ENCODE data around the gene UBAC2. TPM values are rescaled to one million over a fixed set of nuclear protein-coding genes. Genes with fewer than 3 reads are reported as not detected.

The UBAC2 gene
- total RNA-seq, 4 donors from 2014 or later, result 51.0 to 71.5 (median 61.1) TPM

- ATAC-seq, result no peak
- H3K27ac ChIP-seq, result no peak overlapping the region
- H3K36me3 ChIP-seq, result no peaks in the 10 kb centered on the region
- TF ChIP-seq CTCF (IDR thresholded peaks at IDR 0.05 in 4 of 5, conservative IDR thresholded peaks at IDR 0.05 in 1 of 5), result no peak
- no peak for TF ChIP-seq POLR2A (IDR thresholded peaks at IDR 0.05)
- no peak overlapping the region for H3K4me3 ChIP-seq
- H3K9me3 ChIP-seq, result no peaks in the 10 kb centered on the region
- DNase-seq, result no peak
- intact Hi-C loops (cut with DNase I; ENCODE audit: low total_unique reads), result no loop called here
- peaks cover 0 to 13% of the 10 kb centered on the region in 2 donors for H3K4me1 ChIP-seq
- in situ Hi-C loops (cut with MboI; ENCODE audit: low sequenced_read_pairs in 4 of 4), result no loop called here
- H3K27me3 ChIP-seq, result no peaks in the 10 kb centered on the region
Measured at GRCh38 chr13:99192480-99192879, 8.2 kb upstream of the UBAC2 start.

DNA sequence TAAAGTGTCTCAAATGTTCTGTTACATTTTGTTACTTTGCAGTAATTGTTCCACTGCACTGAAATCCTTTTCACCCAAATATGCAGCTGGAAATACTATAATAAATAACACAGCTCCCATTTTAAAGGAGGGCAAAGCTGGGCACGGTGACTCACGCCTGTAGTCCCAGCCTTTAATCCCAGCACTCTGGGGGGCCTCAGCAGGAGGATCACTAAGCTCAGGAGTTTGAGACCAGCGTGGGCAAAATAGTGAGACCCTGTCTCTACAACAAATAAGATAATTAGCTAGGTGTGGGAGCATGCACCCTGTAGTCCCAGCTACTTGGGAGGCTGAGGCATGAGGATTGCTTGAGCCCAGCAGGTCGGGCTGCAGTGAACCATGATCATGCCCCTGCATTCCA is 7.5 kb upstream of the UBAC2 start:
- intact Hi-C loops (cut with DNase I; ENCODE audit: low total_unique reads), result no loop called here
- TF ChIP-seq CTCF (IDR thresholded peaks at IDR 0.05 in 4 of 5, conservative IDR thresholded peaks at IDR 0.05 in 1 of 5), result no peak
- TF ChIP-seq POLR2A (IDR thresholded peaks at IDR 0.05), result no peak

GRCh38 chr13:99196466-99197116 is 4.1 kb upstream of the UBAC2 start:
- H3K4me1 ChIP-seq, result peaks cover under 1 to 8% of the 10 kb centered on the region in 2 donors
- H3K9me3 ChIP-seq, result no peaks in the 10 kb centered on the region
- H3K4me3 ChIP-seq, result no peak overlapping the region
- intact Hi-C loops (cut with DNase I; ENCODE audit: low total_unique reads) (no loop called here), in situ Hi-C loops (cut with MboI; ENCODE audit: low sequenced_read_pairs in 4 of 4) (no loop called here)
- peak in 1 of 5 experiments; percentile 31 for TF ChIP-seq CTCF (IDR thresholded peaks at IDR 0.05 in 4 of 5, conservative IDR thresholded peaks at IDR 0.05 in 1 of 5)
- TF ChIP-seq POLR2A (IDR thresholded peaks at IDR 0.05), result no peak
- H3K27me3 ChIP-seq, result no peaks in the 10 kb centered on the region
- DNase-seq, result no peak
- H3K27ac ChIP-seq, result no peak overlapping the region
- no peak for ATAC-seq
- H3K36me3 ChIP-seq, result no peaks in the 10 kb centered on the region

More for the DNA sequence above, 7.5 kb upstream of the UBAC2 start:
- Histone ChIP-seq H3K4me3 (no peak overlapping the region), H3K9me3 (no peaks in the 10 kb centered on the region), H3K27me3 (no peaks in the 10 kb centered on the region), H3K27ac (no peak overlapping the region), H3K4me1 (peaks cover 0 to 13% of the 10 kb centered on the region in 2 donors), H3K36me3 (no peaks in the 10 kb centered on the region)
- no peak for DNase-seq
- in situ Hi-C loops (cut with MboI; ENCODE audit: low sequenced_read_pairs in 4 of 4), result no loop called here
- ATAC-seq, result no peak

DNA sequence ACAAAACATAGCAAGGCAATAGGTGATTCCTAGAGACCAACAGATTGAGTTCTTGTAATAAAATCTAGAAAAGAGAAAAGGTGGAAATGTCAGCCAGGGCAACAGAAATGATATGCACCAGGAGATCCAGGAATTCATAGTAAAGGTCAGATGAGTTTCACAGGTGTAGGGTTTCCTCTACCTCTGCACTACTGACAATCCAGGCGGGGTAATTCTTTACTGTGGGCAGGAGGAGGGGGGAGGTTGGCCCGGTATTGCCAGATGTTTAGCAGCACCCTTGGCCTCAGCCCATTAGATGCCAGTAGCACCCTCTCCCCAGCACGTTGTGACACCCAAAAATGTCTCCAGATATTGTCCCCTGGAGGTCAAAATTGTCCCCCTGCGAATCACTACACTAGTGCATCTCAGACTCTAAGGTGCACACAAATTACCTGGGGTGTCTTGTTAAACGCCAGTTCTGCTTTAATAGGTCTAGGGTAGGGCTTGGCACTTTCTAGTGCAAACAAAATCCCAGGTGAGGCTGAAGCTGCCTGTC is 3.5 kb upstream of the UBAC2 start:
- Histone ChIP-seq H3K9me3 (no peaks in the 10 kb centered on the region), H3K4me1 (peaks cover 7 to 11% of the 10 kb centered on the region in 2 donors), H3K27me3 (no peaks in the 10 kb centered on the region), H3K27ac (no peak overlapping the region), H3K36me3 (no peaks in the 10 kb centered on the region), H3K4me3 (no peak overlapping the region)
- in situ Hi-C loops (cut with MboI; ENCODE audit: low sequenced_read_pairs in 4 of 4) (no loop called here), intact Hi-C loops (cut with DNase I; ENCODE audit: low total_unique reads) (no loop called here)
- TF ChIP-seq POLR2A (IDR thresholded peaks at IDR 0.05) (no peak), CTCF (IDR thresholded peaks at IDR 0.05 in 4 of 5, conservative IDR thresholded peaks at IDR 0.05 in 1 of 5) (no peak)
- no peak for DNase-seq
- no peak for ATAC-seq
